ENCODE results near the gene RNF144B.

DNA sequence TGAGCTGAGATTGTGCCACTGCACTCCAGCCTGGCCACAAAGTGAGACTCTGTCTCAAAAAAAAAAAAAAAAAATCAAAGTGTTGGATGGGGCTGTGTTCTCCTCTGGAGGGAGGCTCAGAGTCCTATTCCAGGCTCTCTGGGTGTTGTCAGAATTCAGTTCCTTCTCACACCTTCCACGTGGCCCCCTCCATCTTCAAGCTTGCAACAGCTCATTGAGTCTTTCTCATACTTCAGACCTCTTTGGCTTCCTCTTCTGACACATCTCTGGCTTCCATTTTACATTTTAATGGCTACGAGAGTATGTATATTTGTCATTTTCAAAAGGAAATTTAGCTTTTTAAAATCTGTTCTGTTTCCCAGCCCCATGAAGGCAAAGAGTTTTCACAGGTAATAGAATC is 85.8 kb downstream of the RNF144B start:
- TF ChIP-seq, protein P1, sequence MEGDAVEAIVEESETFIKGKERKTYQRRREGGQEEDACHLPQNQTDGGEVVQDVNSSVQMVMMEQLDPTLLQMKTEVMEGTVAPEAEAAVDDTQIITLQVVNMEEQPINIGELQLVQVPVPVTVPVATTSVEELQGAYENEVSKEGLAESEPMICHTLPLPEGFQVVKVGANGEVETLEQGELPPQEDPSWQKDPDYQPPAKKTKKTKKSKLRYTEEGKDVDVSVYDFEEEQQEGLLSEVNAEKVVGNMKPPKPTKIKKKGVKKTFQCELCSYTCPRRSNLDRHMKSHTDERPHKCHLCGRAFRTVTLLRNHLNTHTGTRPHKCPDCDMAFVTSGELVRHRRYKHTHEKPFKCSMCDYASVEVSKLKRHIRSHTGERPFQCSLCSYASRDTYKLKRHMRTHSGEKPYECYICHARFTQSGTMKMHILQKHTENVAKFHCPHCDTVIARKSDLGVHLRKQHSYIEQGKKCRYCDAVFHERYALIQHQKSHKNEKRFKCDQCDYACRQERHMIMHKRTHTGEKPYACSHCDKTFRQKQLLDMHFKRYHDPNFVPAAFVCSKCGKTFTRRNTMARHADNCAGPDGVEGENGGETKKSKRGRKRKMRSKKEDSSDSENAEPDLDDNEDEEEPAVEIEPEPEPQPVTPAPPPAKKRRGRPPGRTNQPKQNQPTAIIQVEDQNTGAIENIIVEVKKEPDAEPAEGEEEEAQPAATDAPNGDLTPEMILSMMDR (IDR thresholded peaks at IDR 0.05; ENCODE audit: insufficient read depth, low read depth, low read length) = no peak
- no peak for TF ChIP-seq EZH2 (IDR thresholded peaks at IDR 0.05; ENCODE audit: insufficient read depth, low read length)

Measured in astrocyte (in vitro differentiated cells and primary cell).